Liver (tissue), 9 donors: ENCODE data around the gene HSPA8. TPM values are rescaled to one million over a fixed set of nuclear protein-coding genes. Genes with fewer than 3 reads are reported as not detected.

Experiments
- DNase-seq: peaks from one replicate; pipeline ENCODE4 v3.0.0-alpha.2; 2017; ENCODE audit warnings: low spot score
- H3K27ac ChIP-seq, 2 donors: one replicate each; pipeline ENCODE4 v1.7.0; 2013; ENCODE audit warnings: inconsistent platforms in 2 of 2, low read length in 2 of 2, control low read depth in 1 of 2, low read depth in 1 of 2, mild to moderate bottlenecking in 1 of 2
- H3K27me3 ChIP-seq, 4 donors: one replicate each; pipeline versions ENCODE4 v1.6.1 to v1.7.0; 2013; ENCODE audit warnings: low read length in 3 of 4, inconsistent platforms in 1 of 4, mild to moderate bottlenecking in 1 of 4, moderate library complexity in 1 of 4; ENCODE audit not compliant: control insufficient read depth in 4 of 4, insufficient read depth in 4 of 4
- H3K36me3 ChIP-seq, 4 donors: one replicate each; pipeline versions ENCODE4 v1.6.1 to v1.7.0; 2013; ENCODE audit warnings: low read length in 3 of 4, mild to moderate bottlenecking in 3 of 4, low read depth in 1 of 4, moderate library complexity in 1 of 4; ENCODE audit not compliant: control insufficient read depth in 4 of 4, insufficient read depth in 3 of 4
- H3K4me1 ChIP-seq, 4 donors: one replicate each; pipeline versions ENCODE4 v1.6.1 to v1.7.0; 2013; ENCODE audit warnings: low read length in 3 of 4, mild to moderate bottlenecking in 3 of 4, moderate library complexity in 1 of 4; ENCODE audit not compliant: control insufficient read depth in 4 of 4, insufficient read depth in 4 of 4
- H3K4me3 ChIP-seq, 3 donors: one replicate each; pipeline versions ENCODE4 v1.6.1 to v1.7.0; 2013; ENCODE audit warnings: low read length in 3 of 3, control low read depth in 1 of 3, low read depth in 1 of 3, mild to moderate bottlenecking in 1 of 3
- H3K9ac ChIP-seq, 2 donors: one replicate each; pipeline ENCODE4 v1.7.0; 2013; ENCODE audit warnings: low read length in 2 of 2, mild to moderate bottlenecking in 2 of 2, moderate library complexity in 2 of 2, control low read depth in 1 of 2, low read depth in 1 of 2
- H3K9me3 ChIP-seq, 4 donors: one replicate each; pipeline versions ENCODE4 v1.6.1 to v1.7.0; 2013; ENCODE audit warnings: low read length in 3 of 4; ENCODE audit not compliant: control insufficient read depth in 4 of 4
- ATF3 ChIP-seq: IDR thresholded peaks from 2 replicates; pipeline ENCODE4 v1.6.1; 2016; ENCODE audit warnings: antibody characterized with exemption
- CTCF ChIP-seq: fragments of 150-350 bp; IDR thresholded peaks from 2 replicates; pipeline ENCODE4 v1.5.1; 2017; ENCODE audit warnings: improper control_type of control experiment, low read depth, low read length; ENCODE audit not compliant: missing input control
- EGR1 ChIP-seq, 2 donors: IDR thresholded peaks; 2 replicates each; pipeline ENCODE4 v1.6.1; 2016 to 2018; ENCODE audit warnings: antibody characterized with exemption in 2 of 2, low read depth in 2 of 2
- GABPA ChIP-seq, 2 donors: IDR thresholded peaks in 1 of 2; conservative IDR thresholded peaks in 1 of 2; 2 replicates each; pipeline ENCODE4 v1.6.1; 2016; ENCODE audit warnings: antibody characterized with exemption in 2 of 2, mild to moderate bottlenecking in 1 of 2, moderate library complexity in 1 of 2
- HNF4A ChIP-seq, 2 donors: conservative IDR thresholded peaks; 2 replicates each; pipeline ENCODE4 v1.6.1; 2016; ENCODE audit warnings: antibody characterized with exemption in 2 of 2, mild to moderate bottlenecking in 2 of 2
- HNF4G ChIP-seq: IDR thresholded peaks from 2 replicates; pipeline ENCODE4 v1.6.1; 2016; ENCODE audit warnings: antibody characterized with exemption
- JUND ChIP-seq, 2 donors: IDR thresholded peaks; 2 replicates each; pipeline ENCODE4 v1.6.1; 2016; ENCODE audit warnings: antibody characterized with exemption in 2 of 2
- MAX ChIP-seq: IDR thresholded peaks from 2 replicates; pipeline ENCODE4 v1.6.1; 2016; ENCODE audit warnings: antibody characterized with exemption
- RAD21 ChIP-seq, 2 donors: IDR thresholded peaks; 2 replicates each; pipeline ENCODE4 v1.6.1; 2016; ENCODE audit warnings: antibody characterized with exemption in 2 of 2, mild to moderate bottlenecking in 2 of 2
- REST ChIP-seq: IDR thresholded peaks from 2 replicates; pipeline ENCODE4 v1.6.1; 2016; ENCODE audit warnings: antibody characterized with exemption, mild to moderate bottlenecking
- RXRA ChIP-seq, 2 donors: IDR thresholded peaks; 2 replicates each; pipeline ENCODE4 v1.6.1; 2017 to 2018; ENCODE audit warnings: antibody characterized with exemption in 2 of 2, mild to moderate bottlenecking in 1 of 2
- SP1 ChIP-seq: IDR thresholded peaks from 2 replicates; pipeline ENCODE4 v1.6.1; 2018; ENCODE audit warnings: antibody characterized with exemption, mild to moderate bottlenecking
- TAF1 ChIP-seq: conservative IDR thresholded peaks from 2 replicates; pipeline ENCODE4 v1.6.1; 2016; ENCODE audit warnings: antibody characterized with exemption, mild to moderate bottlenecking
- YY1 ChIP-seq: IDR thresholded peaks from 2 replicates; pipeline ENCODE4 v1.6.1; 2016; ENCODE audit warnings: antibody characterized with exemption, mild to moderate bottlenecking
- ZBTB33 ChIP-seq: IDR thresholded peaks from 2 replicates; pipeline ENCODE4 v1.6.1; 2016; ENCODE audit warnings: antibody characterized with exemption
- WGBS: extraction: QIAGEN DNeasy Blood & Tissue Kit; methylation state at CpG from one replicate; pipeline ENCODE4 v1.1.7; 2013; 5-methylcytosine and 5-hydroxymethylcytosine counted together
- polyA plus RNA-seq, 2 donors: library from polyadenylated mRNA; stranded (reverse) in 1 of 2; unstranded in 1 of 2; fragments of 200-250 nt in 1 of 2; fragments of >200 nt in 1 of 2; fragmentation: Nextera tagmentation in 1 of 2; extraction: Ambion mirVana in 1 of 2; gene quantifications; one replicate each; pipeline versions ENCODE4 v1.2.1 to v1.2.3, GENCODE V29; 2013 to 2015
- total RNA-seq, 2 donors: library from RNA; depleted of rRNA; stranded (reverse); fragments of >200 nt; gene quantifications; one replicate each; pipeline ENCODE4 v1.2.3, GENCODE V29; 2014
- donor health status: healthy.
- donor health status: healthy.
- donor health status: healthy.
- donor health status: healthy.
- donor health status: healthy.

Gene HSPA8
- total and polyA plus RNA-seq, 4 donors: 215 to 1,445 (median 972) TPM

- TF ChIP-seq HNF4G (no peak), GABPA (IDR thresholded peaks at IDR 0.05 in 1 of 2, conservative IDR thresholded peaks at IDR 0.05 in 1 of 2) (no peak), RAD21 (IDR thresholded peaks at IDR 0.05) (no peak), TAF1 (no peak), RXRA (IDR thresholded peaks at IDR 0.05) (no peak), CTCF (no peak), ATF3 (no peak), HNF4A (conservative IDR thresholded peaks at IDR 0.05) (no peak)
- Histone ChIP-seq H3K9me3 (no peaks in the 10 kb centered on the region), H3K27ac (no peak overlapping the region), H3K36me3 (no peaks in the 10 kb centered on the region), H3K27me3 (no peaks in the 10 kb centered on the region), H3K9ac (no peak overlapping the region), H3K4me3 (no peak overlapping the region), H3K4me1 (no peaks in the 10 kb centered on the region)
- WGBS: 90% methylated on average over 10 of the region's 10 CpGs
- DNase-seq: no peak
These were observed 20.8 kb downstream of the HSPA8 start for GRCh38 chr11:123041185-123041584.

GRCh38 chr11:123040111-123040432 is 21.9 kb downstream of the HSPA8 start:
- no peak for TF ChIP-seq GABPA (IDR thresholded peaks at IDR 0.05 in 1 of 2, conservative IDR thresholded peaks at IDR 0.05 in 1 of 2)
- no peak for TF ChIP-seq REST
- TF ChIP-seq SP1: no peak
- no peak for TF ChIP-seq TAF1
- no peak for TF ChIP-seq JUND (IDR thresholded peaks at IDR 0.05)
- no peak for TF ChIP-seq EGR1 (IDR thresholded peaks at IDR 0.05; ENCODE audit: low read depth in 2 of 2)
- TF ChIP-seq ATF3: no peak
- TF ChIP-seq MAX: no peak
- TF ChIP-seq ZBTB33: no peak
- TF ChIP-seq HNF4G: no peak
- no peak for TF ChIP-seq YY1
- Histone ChIP-seq H3K27me3 (no peaks in the 10 kb centered on the region), H3K36me3 (no peaks in the 10 kb centered on the region), H3K27ac (no peak overlapping the region), H3K4me3 (no peak overlapping the region), H3K9me3 (no peaks in the 10 kb centered on the region), H3K9ac (no peak overlapping the region), H3K4me1 (no peaks in the 10 kb centered on the region)
- no peak for DNase-seq
- 75% methylated on average over 11 of the region's 11 CpGs for WGBS
